HG02610 (cell line): Measurements from ENCODE around the gene GSTP1.
"Not testable (repeated sequence)": the region's sequence is repeated elsewhere in the genome, so short reads cannot be mapped to it uniquely, and the experiment has no call there.

Experiments
- ATAC-seq: cut with Tn5 transposase; IDR thresholded peaks from one replicate; pipeline ENCODE4 v1.9.1; 2021; ENCODE audit warnings: mild to moderate bottlenecking, moderate library complexity; ENCODE audit not compliant: unreplicated experiment

GSTP1 gene

DNA sequence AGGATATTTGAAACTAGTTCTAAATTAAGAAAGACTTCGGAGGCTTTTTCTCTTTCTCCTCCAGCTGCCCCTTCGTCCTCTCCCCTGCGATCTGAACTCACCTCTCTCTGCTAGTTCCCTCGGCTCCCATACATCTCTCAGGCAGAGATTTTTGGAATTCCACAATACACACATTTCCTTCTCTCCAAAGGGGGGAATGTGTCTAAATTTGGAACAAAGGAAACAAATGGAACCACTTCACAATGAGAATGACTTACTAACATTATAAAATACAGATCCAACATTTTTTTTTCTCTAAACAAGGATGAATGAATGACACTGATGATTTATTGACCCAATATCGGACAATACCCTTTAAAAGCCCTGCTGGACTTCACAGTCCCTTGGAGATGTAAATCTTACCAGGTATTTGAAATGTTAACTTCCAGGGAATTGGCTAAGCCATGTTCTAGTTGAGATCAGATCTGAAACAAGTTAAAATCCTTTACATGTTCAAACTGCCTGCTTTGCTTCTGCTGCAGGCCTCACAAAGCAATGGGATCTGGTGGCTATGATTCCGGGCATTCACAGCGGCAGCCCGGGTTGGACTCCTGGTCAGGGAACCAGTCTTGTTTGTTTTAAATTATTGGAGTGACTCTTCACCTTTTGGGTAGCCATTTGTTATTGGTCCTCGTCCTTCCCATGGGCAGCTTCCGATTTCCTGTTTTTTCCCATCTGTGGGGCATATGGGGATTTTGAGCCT, 20.5 kb upstream of the GSTP1 start:
- no peak for ATAC-seq

DNA sequence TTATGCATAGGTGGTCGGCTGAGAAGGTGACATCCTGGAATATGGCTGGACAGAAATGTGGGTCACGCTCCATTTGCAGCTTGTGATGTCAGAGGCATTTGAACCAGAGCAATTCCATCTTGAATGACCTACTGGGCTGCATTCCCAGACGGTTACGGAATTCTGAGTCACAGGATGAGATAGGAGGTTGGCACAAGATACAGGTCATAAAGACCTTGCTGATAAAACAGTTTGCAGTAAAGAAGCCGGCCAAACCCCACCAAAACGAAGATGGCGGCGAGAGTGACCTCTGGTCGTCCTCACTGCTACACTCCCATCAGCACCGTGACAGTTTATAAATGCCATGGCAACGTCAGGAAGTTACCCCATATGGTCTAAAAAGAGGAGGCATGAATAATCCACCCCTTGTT, 19.9 kb upstream of the GSTP1 start:
- not testable (repeated sequence) for ATAC-seq

DNA sequence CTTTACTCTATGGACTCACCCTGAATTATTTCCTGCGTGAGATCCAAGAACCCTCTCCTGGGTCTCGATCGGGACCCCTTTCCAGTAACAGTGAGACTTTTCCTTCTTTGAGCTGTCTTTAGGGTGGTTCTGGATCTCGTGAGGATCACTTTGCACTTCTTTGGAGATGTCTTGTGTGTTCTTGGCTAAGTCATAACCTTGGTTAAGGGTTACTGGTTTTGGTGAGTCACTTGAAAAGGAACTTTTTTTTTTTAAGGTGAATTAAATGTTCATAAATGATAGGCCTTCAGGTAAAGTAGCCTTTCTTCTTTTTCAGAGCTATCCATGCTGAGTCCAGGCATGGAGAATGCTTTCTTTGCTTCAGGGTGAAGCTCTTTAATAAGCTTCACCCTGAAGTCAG, 19.4 kb upstream of the GSTP1 start:
- ATAC-seq, result no peak

DNA sequence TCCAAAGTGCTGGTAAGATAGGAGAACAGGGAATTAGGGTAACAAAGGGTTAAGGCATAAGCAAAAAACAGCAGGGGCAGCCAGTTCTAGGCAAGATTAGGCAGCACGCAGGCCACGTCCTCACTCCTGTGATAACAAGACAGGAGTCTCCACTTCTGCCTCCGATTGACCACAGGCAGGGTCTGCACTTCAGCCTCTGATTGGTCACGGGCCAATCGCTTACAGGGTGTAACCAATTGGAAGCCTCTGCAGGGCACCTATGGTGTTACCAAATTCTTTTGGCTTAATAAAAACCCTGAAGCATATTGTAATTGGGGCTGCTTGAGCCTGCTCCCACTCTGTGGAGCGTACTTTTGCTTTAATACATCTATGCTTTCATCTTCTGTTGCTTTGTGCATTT, 12.2 kb upstream of the GSTP1 start:
- ATAC-seq, result no peak

DNA sequence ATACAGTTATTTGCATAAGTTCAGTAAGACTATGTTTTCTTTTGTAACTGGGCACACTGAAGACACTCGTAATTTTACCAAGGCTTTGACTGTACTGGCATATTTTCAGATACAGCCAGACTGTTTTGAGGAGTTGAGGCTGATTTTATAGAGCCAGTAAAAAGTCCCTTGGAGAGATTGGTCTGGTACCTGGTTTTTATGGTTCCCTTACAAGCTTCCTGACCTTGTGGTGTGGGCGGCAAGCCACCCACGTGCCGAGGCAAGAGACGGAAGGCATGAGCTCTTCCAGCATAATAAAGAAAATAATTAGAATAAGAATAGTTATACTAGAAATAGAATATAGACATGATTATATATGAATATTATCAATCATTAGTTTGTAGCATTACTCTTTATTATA, 11.3 kb upstream of the GSTP1 start:
- ATAC-seq, result no peak

DNA sequence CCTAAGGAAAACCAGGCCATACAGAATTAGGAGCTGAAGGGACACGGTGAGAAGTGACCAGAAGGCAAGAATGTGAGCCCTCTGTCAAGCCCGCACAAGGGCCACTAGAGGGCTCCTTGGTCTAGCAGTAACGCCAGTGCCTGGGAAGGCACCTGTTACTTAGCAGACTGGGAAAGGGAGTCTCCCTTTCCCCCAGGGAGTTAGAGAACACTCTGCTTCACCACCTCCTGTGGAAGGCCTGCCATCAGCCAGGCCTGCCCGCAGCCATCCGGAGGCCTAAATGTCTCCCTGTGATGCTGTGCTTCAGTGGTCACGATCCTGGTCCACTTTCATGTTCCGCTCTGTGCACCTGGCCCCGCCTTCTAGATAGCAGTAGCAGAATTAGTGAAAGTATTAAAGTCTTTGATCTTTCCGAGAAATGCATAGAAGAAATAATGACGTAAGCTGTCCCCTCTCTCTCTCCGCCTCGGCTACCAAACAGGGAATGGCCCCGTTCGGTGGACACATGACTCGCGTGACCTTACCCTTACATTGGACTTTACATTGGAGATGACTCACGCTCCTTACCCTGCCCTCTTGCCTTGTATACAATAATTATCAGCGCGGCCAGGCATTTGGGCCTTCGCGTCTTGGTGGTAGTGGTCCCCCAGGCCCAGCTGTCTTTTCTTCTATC, 10.7 kb upstream of the GSTP1 start:
- ATAC-seq, result no peak

DNA sequence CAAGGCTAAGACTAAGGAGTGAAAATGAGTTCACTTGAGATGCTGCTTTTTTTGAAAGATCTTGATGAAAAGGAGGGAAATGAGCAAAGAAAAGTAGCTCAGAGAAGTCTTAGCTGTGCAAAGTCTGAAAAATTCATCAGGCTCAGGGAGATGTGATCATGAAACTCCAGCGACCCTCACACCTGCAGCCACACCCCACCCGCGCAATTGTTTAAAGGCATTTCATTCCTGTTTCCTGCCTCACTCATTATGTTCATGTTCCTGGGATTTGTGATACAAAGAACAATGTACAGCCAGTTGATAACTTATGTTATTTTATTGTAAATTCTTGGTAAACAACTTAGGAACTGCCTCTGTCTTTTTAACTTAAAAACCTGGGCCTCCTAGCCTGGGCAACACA, 8.7 kb upstream of the GSTP1 start:
- no peak for ATAC-seq

DNA sequence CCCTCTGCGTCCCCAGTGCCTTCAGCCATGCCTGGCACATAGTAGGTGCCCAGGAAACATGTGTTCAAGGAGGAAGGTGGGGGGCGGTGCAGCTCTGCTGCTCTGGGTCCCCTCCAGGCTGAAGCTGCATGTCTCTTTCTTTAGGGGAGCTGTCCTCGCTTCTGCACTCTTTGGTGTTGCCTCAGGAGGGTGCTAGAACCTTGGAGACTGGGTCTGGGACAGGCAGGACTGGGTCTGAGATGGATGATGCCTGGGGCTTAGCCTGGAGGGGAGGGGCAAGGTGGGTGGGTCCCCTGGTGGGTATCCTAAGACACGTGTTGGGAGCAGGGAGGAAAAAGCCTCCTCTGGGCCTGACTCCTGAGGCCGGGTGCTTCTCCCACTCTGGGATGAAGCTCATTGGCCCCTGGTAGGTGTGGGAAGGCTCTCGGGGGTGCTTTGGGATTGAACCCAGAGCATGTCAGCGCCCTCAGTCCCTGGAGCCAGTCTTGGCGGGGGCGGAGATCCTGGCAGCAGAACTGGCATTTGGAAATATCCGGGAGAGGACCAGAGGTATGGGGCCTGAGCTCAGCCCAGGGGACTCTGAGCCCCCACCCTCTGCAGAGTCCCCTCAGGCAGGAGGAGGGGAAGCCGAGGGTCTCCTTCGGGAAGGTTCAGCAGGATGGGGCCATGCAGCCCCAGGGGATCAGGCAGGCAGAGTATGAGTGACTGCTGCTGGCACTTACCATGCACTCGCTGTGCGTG, 6.7 kb upstream of the GSTP1 start:
- no peak for ATAC-seq

DNA sequence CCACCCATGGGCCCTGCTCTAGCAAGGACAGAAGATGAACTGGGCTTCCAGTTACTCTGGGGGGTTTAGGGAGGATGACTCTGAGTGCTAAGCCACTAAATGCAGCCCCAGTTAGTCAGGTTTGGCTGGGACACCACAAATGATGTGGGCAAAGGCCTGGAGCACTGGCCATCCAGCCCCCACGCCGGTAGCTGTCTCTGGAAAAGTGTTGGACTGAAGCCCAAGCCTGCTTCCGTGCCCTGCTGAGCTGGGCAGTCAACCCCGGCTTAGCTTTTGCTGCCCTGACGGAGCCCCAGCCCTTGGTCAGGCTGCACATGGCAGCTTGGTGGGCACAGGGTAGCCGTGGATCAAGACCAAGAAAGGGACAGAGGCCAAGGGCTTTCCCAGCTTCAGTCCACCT, 5.7 kb upstream of the GSTP1 start:
- no peak for ATAC-seq

DNA sequence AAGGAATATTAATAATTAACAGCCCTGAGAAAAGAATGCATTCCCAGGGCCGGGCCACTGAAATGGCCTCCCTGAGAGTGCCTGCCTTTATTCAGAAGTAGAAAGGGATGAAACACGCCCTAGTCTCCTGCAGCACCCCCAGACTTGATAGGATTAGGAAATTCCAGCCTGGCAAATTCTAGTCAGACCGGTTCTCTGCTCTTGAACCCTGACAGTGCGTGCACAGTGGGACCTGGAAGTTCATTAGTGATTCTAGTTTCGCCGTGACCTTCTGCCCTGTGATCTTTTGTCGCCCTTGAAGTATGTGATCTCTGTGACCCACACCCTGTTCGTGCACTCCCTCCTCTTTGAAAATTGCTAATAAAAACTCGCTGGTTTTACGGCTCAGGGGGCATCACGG, 2.1 kb upstream of the GSTP1 start:
- no peak for ATAC-seq

DNA sequence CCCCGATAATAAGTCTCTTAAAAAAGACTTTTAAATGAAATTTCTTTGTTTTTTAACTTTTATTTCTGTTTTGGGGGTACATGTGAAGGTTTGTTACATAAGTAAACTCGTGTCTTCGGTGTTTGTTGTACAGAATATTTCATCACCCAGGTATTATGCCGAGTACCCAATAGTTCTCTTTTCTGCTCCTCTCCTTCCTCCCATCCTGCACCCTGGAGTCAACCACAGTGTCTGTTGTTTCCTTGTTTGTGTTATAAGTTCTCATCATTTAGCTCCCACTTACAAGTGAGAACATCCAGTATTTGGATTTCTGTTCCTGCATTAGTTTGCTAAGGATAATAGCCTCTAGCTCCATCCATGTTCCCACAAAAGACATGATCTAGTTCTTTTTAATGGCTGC, 1.6 kb upstream of the GSTP1 start:
- no peak for ATAC-seq

DNA sequence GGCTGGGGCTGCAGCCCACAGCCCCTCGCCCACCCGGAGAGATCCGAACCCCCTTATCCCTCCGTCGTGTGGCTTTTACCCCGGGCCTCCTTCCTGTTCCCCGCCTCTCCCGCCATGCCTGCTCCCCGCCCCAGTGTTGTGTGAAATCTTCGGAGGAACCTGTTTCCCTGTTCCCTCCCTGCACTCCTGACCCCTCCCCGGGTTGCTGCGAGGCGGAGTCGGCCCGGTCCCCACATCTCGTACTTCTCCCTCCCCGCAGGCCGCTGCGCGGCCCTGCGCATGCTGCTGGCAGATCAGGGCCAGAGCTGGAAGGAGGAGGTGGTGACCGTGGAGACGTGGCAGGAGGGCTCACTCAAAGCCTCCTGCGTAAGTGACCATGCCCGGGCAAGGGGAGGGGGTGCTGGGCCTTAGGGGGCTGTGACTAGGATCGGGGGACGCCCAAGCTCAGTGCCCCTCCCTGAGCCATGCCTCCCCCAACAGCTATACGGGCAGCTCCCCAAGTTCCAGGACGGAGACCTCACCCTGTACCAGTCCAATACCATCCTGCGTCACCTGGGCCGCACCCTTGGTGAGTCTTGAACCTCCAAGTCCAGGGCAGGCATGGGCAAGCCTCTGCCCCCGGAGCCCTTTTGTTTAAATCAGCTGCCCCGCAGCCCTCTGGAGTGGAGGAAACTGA, 731 bp downstream of the GSTP1 start:
- no peak for ATAC-seq

DNA sequence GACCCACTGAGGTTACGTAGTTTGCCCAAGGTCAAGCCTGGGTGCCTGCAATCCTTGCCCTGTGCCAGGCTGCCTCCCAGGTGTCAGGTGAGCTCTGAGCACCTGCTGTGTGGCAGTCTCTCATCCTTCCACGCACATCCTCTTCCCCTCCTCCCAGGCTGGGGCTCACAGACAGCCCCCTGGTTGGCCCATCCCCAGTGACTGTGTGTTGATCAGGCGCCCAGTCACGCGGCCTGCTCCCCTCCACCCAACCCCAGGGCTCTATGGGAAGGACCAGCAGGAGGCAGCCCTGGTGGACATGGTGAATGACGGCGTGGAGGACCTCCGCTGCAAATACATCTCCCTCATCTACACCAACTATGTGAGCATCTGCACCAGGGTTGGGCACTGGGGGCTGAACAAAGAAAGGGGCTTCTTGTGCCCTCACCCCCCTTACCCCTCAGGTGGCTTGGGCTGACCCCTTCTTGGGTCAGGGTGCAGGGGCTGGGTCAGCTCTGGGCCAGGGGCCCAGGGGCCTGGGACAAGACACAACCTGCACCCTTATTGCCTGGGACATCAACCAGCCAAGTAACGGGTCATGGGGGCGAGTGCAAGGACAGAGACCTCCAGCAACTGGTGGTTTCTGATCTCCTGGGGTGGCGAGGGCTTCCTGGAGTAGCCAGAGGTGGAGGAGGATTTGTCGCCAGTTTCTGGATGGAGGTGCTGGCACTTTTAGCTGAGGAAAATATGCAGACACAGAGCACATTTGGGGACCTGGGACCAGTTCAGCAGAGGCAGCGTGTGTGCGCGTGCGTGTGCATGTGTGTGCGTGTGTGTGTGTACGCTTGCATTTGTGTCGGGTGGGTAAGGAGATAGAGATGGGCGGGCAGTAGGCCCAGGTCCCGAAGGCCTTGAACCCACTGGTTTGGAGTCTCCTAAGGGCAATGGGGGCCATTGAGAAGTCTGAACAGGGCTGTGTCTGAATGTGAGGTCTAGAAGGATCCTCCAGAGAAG, 1.6 kb downstream of the GSTP1 start:
- no peak for ATAC-seq

DNA sequence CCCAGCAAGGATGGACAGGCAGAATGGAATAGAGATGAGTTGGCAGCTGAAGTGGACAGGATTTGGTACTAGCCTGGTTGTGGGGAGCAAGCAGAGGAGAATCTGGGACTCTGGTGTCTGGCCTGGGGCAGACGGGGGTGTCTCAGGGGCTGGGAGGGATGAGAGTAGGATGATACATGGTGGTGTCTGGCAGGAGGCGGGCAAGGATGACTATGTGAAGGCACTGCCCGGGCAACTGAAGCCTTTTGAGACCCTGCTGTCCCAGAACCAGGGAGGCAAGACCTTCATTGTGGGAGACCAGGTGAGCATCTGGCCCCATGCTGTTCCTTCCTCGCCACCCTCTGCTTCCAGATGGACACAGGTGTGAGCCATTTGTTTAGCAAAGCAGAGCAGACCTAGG, 2.3 kb downstream of the GSTP1 start:
- ATAC-seq, result no peak

DNA sequence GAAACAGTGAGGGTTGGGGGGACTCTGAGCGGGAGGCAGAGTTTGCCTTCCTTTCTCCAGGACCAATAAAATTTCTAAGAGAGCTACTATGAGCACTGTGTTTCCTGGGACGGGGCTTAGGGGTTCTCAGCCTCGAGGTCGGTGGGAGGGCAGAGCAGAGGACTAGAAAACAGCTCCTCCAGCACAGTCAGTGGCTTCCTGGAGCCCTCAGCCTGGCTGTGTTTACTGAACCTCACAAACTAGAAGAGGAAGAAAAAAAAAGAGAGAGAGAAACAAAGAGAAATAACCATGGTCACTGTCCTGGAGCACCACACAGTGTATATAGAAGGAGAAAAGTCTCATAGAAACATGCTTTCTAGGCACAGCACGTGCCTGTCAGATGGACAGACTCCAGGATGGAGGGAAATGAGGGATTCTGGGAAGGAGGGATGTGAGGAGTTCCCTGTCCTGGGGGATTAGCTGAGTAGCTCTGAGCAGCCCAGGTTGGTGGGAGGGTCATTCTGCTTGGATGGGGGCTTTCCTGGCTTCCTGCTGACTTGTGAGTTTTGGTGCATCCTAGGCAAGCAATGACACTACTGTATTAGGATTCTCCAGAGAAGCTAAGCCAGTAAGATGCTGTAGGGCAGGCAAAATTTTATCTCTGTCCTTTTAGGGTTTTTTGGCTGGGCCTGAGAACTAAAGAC, 3.1 kb downstream of the GSTP1 start:
- ATAC-seq, result no peak

DNA sequence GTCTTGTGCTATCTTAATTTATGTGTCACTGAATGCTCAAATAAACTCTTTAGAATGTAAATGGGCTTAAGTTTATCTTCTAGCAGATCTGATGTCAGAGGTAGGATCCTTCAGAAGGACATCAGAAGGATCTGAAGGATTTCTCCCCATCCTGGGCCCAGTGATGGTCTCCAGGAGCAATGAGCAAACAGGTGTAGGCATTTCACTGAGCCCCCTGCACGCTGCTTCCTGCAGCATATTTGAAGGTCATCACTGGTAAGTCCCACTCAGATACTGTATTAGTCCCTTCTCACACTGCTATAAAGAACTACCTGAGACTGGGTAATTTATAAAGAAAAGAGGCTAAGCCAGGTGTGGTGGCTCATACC, 4.5 kb downstream of the GSTP1 start:
- peak; percentile 18 for ATAC-seq

DNA sequence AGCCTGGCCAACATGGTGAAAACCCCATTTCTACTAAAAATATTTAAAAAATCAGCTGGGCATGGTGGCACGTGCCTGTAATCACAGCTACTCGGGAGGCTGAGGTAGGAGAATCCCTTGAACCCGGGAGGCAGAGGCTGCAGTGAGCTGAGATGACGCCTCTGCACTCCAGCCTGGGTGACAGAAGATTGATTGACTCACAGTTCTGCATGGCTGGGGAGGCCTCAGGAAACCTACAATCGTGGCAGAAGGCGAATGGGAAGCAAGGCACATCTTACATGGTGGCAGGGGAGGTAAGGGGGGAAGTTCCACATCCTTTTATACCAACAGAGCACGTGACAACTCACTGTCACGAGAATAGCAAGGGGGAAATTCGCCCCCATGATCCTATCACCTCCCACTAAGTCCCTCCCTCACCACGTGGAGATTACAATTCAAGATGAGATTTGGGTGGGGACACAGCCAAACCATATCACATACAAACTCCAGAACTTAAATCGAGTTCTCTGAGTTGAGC, 5.3 kb downstream of the GSTP1 start:
- not testable (repeated sequence) for ATAC-seq

DNA sequence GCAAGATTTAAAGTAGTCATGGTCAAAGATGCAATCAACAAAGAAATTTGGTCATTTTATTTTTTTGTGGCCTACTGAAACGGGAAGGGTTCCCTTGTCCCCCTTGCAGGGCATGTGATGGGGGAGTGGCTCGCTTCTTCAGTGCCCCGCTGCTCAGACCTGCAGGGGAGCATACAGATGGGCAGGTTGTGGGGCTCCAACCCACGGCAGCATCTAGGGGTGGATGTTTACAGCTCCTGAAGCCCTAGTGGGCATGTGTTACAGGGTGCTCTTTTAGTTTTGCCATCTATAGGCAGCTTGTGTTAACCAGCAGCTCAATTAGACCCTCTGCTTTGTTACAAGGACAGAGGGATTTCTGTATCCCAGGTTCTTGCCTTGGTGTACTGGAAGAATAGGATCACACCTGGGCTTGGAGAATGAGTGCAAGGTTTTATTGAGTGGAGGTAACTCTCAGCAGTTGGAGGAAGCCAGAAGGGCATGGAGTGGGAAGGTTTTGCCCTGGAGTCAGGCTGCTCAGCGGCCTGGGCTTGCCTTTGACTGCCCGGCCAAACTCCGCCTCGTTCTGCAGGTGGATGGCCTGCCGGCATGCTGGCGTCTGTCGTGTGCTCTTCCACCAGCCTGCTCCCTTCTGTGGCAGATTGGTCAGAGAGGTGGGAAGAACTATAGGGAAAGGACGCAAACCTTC, 9.4 kb downstream of the GSTP1 start:
- no peak for ATAC-seq

DNA sequence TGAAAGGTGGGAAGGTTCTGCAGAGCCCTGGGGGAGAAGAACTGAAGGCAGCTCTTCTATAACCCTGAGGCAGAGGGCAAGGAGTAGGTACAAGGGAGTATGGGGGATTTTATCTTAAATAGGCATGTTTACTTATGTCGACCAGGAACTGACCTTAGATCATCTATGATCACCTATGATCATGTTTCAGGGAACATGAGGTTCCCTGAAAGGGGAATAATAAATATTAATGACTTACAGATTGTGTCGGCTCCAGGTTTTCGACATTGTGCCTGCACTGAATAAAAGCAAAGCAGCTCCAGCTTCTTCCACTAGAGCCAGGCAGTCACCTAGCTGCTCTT, 9.9 kb downstream of the GSTP1 start:
- no peak for ATAC-seq
